Astrocyte of the cerebellum (primary cell): ENCODE measurements around the gene BRD2.

Source experiments
- DNase-seq: peaks from one replicate; pipeline ENCODE4 v3.0.0-alpha.2; 2011; ENCODE audit warnings: low read depth
- H3K4me3 ChIP-seq: 2 replicates; pipeline ENCODE4 v1.5.1; 2011; ENCODE audit warnings: mild to moderate bottlenecking, low read depth, low read length, moderate library complexity
- CTCF ChIP-seq: IDR thresholded peaks from 2 replicates; pipeline ENCODE4 v1.5.1; 2012; ENCODE audit warnings: low read length, low read depth, moderate library complexity, mild to moderate bottlenecking; ENCODE audit errors: missing control alignments
- in situ Hi-C: cut with HindIII; loops from 2 replicates; pipeline ENCODE4 v1.10.0; 2017; ENCODE audit warnings: low sequenced_read_pairs

The BRD2 gene

GRCh38 chr6:32954267-32954666 lies 14.1 kb upstream of the BRD2 start:
- no peak for TF ChIP-seq CTCF
- no peak overlapping the region for H3K4me3 ChIP-seq
- in situ Hi-C loops: no loop called here
- no peak for DNase-seq

GRCh38 chr6:32954986-32955802 lies 13.2 kb upstream of the BRD2 start:
- DNase-seq: no peak
- H3K4me3 ChIP-seq: no peak overlapping the region
- peak; percentile 33 for TF ChIP-seq CTCF
- in situ Hi-C loops: no loop called here

GRCh38 chr6:32956176-32956575 lies 12.2 kb upstream of the BRD2 start:
- no peak for TF ChIP-seq CTCF
- no peak overlapping the region for H3K4me3 ChIP-seq
- no peak for DNase-seq
- in situ Hi-C loops: no loop called here

- in situ Hi-C loops: no loop called here
- H3K4me3 ChIP-seq: no peak overlapping the region
- no peak for DNase-seq
- TF ChIP-seq CTCF: no peak
Observed at GRCh38 chr6:32960563-32960962, 7.8 kb upstream of the BRD2 start.

- no peak for DNase-seq
- no peak overlapping the region for H3K4me3 ChIP-seq
- in situ Hi-C loops: no loop called here
- no peak for TF ChIP-seq CTCF
Observed at GRCh38 chr6:32962213-32962826, 6.1 kb upstream of the BRD2 start.

GRCh38 chr6:32963866-32964265 lies 4.5 kb upstream of the BRD2 start:
- H3K4me3 ChIP-seq: no peak overlapping the region
- no peak for TF ChIP-seq CTCF
- in situ Hi-C loops: no loop called here
- DNase-seq: no peak
